GM18502 (cell line): Measurements from ENCODE around the gene PFN1.

Experiments used
- ATAC-seq: cut with Tn5 transposase; IDR thresholded peaks from one replicate; pipeline ENCODE4 v1.9.1; 2021; ENCODE audit warnings: mild to moderate bottlenecking; ENCODE audit not compliant: unreplicated experiment, poor library complexity

Gene PFN1

DNA sequence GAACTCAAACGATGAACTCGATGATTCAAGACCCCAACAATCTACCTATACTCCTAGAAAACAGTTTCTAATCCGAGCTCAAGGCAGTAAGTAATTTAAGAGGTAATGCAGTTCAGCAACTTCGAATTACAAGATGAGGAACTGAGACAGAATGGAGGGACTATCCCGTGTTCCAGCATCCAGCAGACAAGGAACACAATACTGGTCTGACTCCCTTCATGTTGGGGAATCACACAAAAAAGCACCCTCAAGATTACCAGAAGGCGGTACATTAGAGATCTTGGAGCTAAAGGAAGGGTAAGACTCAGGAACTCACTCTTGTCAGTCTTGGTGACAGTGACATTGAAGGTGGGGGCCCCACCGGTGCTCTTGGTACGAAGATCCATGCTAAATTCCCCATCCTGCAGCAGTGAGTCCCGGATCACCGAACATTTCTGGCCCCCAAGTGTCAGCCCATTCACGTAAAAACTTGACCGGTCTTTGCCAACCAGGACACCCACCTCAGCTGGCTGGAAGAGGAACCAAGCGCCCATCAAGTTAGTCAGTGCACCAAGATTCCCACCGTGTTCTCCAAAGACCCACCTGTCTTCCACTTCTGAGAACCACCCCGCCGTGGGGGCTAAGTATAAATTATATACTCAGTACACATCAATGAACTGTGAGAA is 1.9 kb downstream of the PFN1 start:
- ATAC-seq, result no peak

GRCh38 chr17:4945944-4946280 is 2.4 kb downstream of the PFN1 start:
- ATAC-seq, result no peak

DNA sequence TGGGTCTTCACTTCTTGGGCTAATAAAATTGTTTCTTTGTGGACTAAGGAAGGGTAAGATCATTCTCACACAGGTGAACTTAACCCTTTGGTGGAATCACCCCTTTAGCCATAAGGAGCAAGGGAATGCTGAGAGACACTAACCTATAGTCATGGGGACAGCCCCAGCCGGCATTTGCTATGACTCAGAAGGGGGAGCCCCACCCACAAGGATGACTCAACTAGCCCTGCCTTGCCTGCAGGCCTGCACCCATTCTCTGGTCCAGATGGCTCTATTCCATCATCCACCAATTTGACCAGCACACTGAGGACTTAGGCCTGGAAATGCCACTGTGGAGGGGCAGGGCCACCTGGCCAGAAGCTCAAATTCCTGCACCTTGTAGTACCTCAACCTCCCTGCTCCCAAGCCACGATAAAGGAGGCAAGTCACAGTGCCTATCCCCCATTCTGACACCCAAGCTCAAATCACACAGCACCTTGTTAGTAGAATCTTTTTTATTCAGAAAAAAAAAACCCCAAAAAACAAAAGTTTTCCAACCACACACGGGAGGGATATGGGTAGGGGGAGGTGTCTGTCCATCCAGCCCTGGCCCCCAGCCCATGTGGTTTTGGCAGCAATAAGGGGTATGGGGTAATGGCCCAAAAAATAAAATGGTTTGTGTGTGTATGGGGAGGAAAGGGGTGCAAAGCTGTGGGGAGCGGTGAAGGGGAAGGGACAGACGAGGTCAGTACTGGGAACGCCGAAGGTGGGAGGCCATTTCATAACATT is 3.0 kb downstream of the PFN1 start:
- no peak for ATAC-seq

DNA sequence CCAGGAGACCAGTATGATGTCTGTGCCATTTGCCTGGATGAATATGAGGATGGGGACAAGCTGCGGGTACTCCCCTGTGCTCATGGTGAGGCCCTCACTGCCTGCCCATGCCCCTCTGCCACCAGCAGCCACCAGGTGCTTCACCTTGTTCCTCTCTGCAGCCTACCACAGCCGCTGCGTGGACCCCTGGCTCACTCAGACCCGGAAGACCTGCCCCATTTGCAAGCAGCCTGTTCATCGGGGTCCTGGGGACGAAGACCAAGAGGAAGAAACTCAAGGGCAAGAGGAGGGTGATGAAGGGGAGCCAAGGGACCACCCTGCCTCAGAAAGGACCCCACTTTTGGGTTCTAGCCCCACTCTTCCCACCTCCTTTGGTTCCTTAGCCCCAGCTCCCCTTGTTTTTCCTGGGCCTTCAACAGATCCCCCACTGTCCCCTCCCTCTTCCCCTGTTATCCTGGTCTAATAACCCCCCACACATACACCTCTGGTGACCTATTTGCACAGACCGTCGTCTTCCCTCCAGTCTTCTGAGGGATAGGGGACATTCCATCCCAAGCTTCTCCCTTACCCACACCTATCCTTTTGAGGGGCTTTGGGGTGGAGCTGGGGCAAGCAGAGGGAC is 3.7 kb downstream of the PFN1 start:
- no peak for ATAC-seq

DNA sequence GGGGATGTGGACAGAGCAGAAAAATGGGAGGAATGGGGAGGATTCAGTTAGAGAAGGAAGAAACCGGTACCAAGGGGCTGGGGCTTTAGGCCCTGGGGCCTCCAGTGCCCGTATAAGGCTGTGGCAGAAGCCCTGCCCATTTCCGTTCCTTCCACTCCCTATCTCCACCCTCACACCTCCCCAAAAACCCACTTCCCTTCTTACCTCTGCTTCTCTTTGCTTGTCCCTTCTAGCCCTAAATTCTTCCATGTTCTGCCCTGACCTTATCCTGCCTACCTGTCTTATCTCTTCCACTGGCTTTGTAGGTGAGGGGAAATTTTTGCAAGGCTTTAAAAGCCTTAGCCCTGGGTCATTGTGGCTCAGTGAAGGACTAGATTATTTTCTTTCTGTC is 4.2 kb downstream of the PFN1 start:
- no peak for ATAC-seq

DNA sequence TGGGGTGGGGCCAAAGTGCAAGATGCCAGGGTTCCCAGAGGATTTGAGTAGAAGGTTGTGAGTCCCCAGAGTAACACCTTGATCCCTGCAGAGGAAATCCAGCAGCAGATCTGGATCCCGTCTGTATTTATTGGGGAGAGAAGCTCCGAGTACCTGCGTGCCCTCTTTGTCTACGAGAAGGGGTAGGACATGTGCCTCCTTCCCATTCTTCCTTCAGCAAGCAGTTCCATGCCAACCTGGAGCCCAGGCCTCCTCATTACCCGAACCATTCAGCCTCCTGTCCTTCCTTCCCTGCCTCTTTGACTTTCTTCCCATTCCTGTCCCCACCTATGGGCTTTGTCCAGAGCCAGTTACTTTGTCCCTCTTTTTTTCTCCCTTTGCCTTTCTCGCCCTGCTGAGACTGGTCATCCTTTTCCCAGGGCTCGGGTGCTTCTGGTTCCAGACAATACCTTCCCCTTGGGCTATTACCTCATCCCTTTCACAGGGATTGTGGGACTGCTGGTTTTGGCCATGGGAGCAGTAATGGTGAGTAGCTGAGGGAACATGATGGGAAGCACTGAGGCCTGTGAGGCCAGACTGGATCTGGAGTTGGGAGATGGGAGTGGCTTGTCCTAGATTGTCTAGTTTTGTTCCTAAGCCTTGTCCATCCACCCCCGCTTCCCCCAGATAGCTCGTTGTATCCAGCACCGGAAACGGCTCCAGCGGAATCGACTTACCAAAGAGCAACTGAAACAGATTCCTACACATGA is 5.4 kb downstream of the PFN1 start:
- no peak for ATAC-seq

- ATAC-seq, result no peak
Observed at GRCh38 chr17:4941319-4941610, 7.1 kb downstream of the PFN1 start.

GRCh38 chr17:4940555-4941318 is 7.6 kb downstream of the PFN1 start:
- no peak for ATAC-seq

GRCh38 chr17:4939796-4940554 is 8.4 kb downstream of the PFN1 start, which contains the start of the genes RNF167 and SLC25A11:
TSS of gene RNF167 (plus strand) at chr17:4940268. CDS start at chr17:4940910, 642 bp downstream.
TSS of gene SLC25A11 (minus strand) at chr17:4940046. CDS start at chr17:4939910, 136 bp downstream.
- peak; percentile 75 for ATAC-seq

DNA sequence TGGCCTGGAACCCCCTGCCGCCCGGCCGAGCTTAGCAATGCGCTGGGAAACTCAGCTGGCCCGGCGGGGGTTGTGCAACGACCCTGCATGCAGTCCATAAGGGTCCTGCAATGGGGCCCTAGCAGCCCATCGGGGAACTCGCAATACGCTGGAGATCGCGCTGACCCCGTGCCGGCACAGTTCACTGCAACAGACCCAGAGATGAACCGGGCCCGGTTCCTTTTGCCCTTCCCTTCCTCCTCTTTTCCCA is 8.9 kb downstream of the PFN1 start:
- peak; percentile 17 for ATAC-seq

- ATAC-seq, result no peak
Observed at GRCh38 chr17:4938688-4939545, 9.4 kb downstream of the PFN1 start.

DNA sequence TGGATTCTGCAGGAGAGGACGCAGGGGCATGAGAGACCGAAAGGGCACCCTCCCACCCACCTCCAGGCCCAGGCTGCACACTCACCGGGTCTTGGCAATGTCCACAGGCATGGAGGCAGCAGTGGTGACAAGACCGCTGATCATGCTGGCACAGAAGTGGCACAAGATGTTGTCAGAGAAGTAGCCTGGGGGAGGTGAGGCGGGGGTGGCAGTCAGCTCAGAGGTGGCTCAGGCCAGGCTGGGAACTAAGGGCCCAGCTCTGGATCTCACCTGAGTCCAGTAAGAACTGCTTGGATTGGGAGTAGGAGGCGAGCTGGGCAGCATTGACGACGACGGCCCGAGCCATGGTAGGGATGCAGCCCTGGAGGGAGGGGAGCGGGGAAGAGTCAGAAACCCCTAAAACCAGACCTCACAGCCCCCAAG is 10.2 kb downstream of the PFN1 start:
- ATAC-seq, result no peak

DNA sequence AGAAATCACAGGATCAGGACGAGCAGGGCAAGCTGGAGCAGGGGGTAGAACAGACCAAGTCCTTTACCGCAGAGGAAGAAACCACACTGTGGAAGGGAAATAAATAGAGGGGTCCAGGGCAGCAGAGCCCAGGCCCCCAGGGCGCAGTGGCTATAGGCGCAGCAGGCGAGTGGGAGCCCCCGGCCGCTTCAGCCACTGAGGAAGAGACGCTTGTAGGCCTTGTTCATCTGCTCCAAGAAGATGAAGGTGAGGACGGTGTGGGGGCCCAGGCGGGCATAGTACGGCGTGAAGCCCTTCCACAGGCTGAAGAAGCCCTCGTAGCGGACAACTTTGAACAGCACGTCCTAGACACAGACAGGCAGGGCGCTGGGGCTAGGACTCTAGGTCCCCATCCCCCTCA is 10.8 kb downstream of the PFN1 start:
- no peak for ATAC-seq

DNA sequence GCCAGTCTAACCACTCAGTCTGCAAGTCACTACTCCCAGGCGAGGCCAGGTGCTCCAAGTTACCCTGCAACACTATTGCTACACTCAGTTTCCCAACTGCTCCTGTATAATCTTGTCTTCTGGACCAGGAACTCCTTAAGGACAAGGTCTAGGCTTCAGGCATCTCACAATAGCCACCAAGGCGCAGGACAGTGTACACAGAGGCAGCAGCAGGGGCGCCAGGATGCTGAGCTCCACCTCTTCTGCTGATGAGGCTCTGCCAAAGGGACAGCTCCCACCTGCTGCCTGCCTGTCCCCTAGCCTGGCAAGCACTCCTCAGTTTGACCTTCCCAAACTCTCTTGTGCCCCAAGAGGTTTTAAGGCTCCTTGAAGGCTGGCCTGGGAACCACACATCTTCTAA is 11.9 kb downstream of the PFN1 start:
- no peak for ATAC-seq

DNA sequence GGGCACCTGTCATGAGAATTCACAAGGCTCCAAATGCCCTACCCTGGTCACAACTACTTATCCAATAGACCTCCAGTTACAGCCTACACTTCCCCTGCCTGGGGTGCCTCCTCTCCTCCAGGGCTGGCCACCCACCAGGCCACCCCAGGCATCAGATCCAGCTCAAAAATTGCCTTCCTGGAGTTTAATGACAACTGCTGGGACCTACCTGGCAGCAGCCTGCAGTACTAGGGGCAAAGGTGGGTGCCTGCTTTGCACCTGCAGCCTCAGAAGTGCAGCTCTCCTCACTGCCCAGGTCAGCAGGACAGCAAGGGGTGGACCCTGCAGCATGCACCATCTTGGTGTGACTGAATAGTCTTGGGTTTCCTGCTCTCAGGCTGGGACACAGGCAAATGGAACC is 12.7 kb downstream of the PFN1 start:
- no peak for ATAC-seq

GRCh38 chr17:4934173-4934979 is 14.0 kb downstream of the PFN1 start:
- no peak for ATAC-seq

DNA sequence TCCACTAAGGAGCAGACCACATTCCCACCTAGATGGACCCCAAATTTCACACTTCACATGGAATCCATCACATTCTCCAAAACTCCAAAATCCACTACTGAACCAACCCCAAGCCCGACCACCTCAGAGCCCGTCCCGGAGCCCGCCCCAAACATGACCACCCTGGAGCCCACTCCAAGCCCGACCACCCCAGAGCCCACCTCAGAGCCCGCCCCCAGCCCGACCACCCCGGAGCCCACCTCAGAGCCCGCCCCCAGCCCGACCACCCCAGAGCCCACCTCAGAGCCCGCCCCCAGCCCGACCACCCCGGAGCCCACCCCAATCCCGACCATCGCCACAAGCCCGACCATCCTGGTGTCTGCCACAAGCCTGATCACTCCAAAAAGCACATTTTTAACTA is 14.7 kb downstream of the PFN1 start:
- ATAC-seq, result no peak

GRCh38 chr17:4932756-4933155 is 15.6 kb downstream of the PFN1 start:
- ATAC-seq, result no peak
